KMS-11 (cell line): ENCODE measurements around the gene NOTCH2.

ENCODE experiments used
- H2AFZ ChIP-seq: fragments of 200-600 bp; sonication (generic); 2 replicates; pipeline ENCODE4 v1.6.1; 2016; ENCODE audit warnings: antibody characterized with exemption, mixed run types, low read depth
- H3K27ac ChIP-seq: fragments of 200-600 bp; sonication (generic); 2 replicates; pipeline ENCODE4 v1.6.1; 2016; ENCODE audit warnings: mild to moderate bottlenecking, mixed run types
- H3K27me3 ChIP-seq: fragments of 200-600 bp; sonication (generic); 2 replicates; pipeline ENCODE4 v1.6.1; 2017; ENCODE audit warnings: mild to moderate bottlenecking, low read depth, mixed run types, moderate library complexity; ENCODE audit not compliant: insufficient read depth
- H3K36me3 ChIP-seq: fragments of 200-600 bp; sonication (generic); 2 replicates; pipeline ENCODE4 v1.6.1; 2017; ENCODE audit warnings: mild to moderate bottlenecking, mixed run types; ENCODE audit not compliant: insufficient read depth
- H3K4me1 ChIP-seq: fragments of 200-600 bp; sonication (generic); 2 replicates; pipeline ENCODE4 v1.6.1; 2016; ENCODE audit warnings: mild to moderate bottlenecking, low read depth, mixed run types; ENCODE audit not compliant: poor library complexity, severe bottlenecking
- H3K4me2 ChIP-seq: fragments of 200-600 bp; sonication (generic); 2 replicates; pipeline ENCODE4 v1.7.0; 2016; ENCODE audit warnings: mild to moderate bottlenecking, mixed run types
- H3K4me3 ChIP-seq: fragments of 200-600 bp; sonication (generic); IDR thresholded peaks from 2 replicates; pipeline ENCODE4 v1.6.1; 2017; ENCODE audit warnings: low read depth, low read length, mixed read lengths; ENCODE audit not compliant: insufficient read depth
- H3K79me2 ChIP-seq: fragments of 200-600 bp; sonication (generic); 2 replicates; pipeline ENCODE4 v1.6.1; 2016; ENCODE audit warnings: low read depth, mixed run types; ENCODE audit not compliant: insufficient read depth
- H3K9ac ChIP-seq: fragments of 200-600 bp; sonication (generic); 2 replicates; pipeline ENCODE4 v1.6.1; 2016; ENCODE audit warnings: mild to moderate bottlenecking, mixed run types
- H4K20me1 ChIP-seq: fragments of 200-600 bp; sonication (generic); 2 replicates; pipeline ENCODE4 v1.6.1; 2016; ENCODE audit warnings: mild to moderate bottlenecking, mixed run types; ENCODE audit not compliant: insufficient read depth
- CTCF ChIP-seq: fragments of 200-600 bp; sonication (generic); conservative IDR thresholded peaks from 2 replicates; pipeline ENCODE4 v1.6.1; 2017; ENCODE audit warnings: low read depth, mild to moderate bottlenecking, antibody characterized with exemption, low read length, moderate library complexity, mixed read lengths

The NOTCH2 gene

GRCh38 chr1:119948342-119949214, 120.9 kb downstream of the NOTCH2 start:
- H2AFZ ChIP-seq: no peak overlapping the region

GRCh38 chr1:119947468-119947867, 122.0 kb downstream of the NOTCH2 start:
- H3K79me2 ChIP-seq: no peaks in the 10 kb centered on the region
- no peaks in the 10 kb centered on the region for H3K36me3 ChIP-seq
- H3K4me1 ChIP-seq: no peaks in the 10 kb centered on the region
- no peaks in the 10 kb centered on the region for H4K20me1 ChIP-seq
- H3K9ac ChIP-seq: no peak overlapping the region
- no peak overlapping the region for H3K4me2 ChIP-seq
- H3K27me3 ChIP-seq: no peaks in the 10 kb centered on the region
- no peak overlapping the region for H3K27ac ChIP-seq
- no peak for TF ChIP-seq CTCF
- H3K4me3 ChIP-seq: no peak overlapping the region
- no peak overlapping the region for H2AFZ ChIP-seq

More at GRCh38 chr1:119948342-119949214, 120.9 kb downstream of the NOTCH2 start:
- no peak overlapping the region for H3K27ac ChIP-seq
- no peaks in the 10 kb centered on the region for H3K79me2 ChIP-seq
- peak; percentile 79 for TF ChIP-seq CTCF
- no peaks in the 10 kb centered on the region for H3K27me3 ChIP-seq
- no peaks in the 10 kb centered on the region; the same call in 1 of the 2 replicates for H3K36me3 ChIP-seq
- no peak overlapping the region for H3K4me2 ChIP-seq
- H3K9ac ChIP-seq: no peak overlapping the region
- H3K4me1 ChIP-seq: no peaks in the 10 kb centered on the region
- H4K20me1 ChIP-seq: no peaks in the 10 kb centered on the region
- H3K4me3 ChIP-seq: no peak overlapping the region

- Histone ChIP-seq H3K36me3 (no peaks in the 10 kb centered on the region), H3K27me3 (no peaks in the 10 kb centered on the region), H3K79me2 (no peaks in the 10 kb centered on the region), H3K27ac (no peak overlapping the region), H3K4me2 (no peak overlapping the region), H2AFZ (no peak overlapping the region), H3K9ac (no peak overlapping the region), H4K20me1 (no peaks in the 10 kb centered on the region), H3K4me1 (no peaks in the 10 kb centered on the region), H3K4me3 (no peak overlapping the region)
- no peak for TF ChIP-seq CTCF
Measured at GRCh38 chr1:119946724-119947123, 122.7 kb downstream of the NOTCH2 start.

- no peak for TF ChIP-seq CTCF
- no peak overlapping the region for H2AFZ ChIP-seq
- no peak overlapping the region for H3K4me2 ChIP-seq
- no peaks in the 10 kb centered on the region for H3K27me3 ChIP-seq
- H3K4me3 ChIP-seq: no peak overlapping the region
- H3K79me2 ChIP-seq: no peaks in the 10 kb centered on the region
- H3K9ac ChIP-seq: no peak overlapping the region
- H3K4me1 ChIP-seq: no peaks in the 10 kb centered on the region
- H4K20me1 ChIP-seq: no peaks in the 10 kb centered on the region
- no peak overlapping the region for H3K27ac ChIP-seq
- H3K36me3 ChIP-seq: no peaks in the 10 kb centered on the region
Measured at GRCh38 chr1:119943216-119943615, 126.2 kb downstream of the NOTCH2 start.
